ENCODE measurements around the gene GNB1.

DNA sequence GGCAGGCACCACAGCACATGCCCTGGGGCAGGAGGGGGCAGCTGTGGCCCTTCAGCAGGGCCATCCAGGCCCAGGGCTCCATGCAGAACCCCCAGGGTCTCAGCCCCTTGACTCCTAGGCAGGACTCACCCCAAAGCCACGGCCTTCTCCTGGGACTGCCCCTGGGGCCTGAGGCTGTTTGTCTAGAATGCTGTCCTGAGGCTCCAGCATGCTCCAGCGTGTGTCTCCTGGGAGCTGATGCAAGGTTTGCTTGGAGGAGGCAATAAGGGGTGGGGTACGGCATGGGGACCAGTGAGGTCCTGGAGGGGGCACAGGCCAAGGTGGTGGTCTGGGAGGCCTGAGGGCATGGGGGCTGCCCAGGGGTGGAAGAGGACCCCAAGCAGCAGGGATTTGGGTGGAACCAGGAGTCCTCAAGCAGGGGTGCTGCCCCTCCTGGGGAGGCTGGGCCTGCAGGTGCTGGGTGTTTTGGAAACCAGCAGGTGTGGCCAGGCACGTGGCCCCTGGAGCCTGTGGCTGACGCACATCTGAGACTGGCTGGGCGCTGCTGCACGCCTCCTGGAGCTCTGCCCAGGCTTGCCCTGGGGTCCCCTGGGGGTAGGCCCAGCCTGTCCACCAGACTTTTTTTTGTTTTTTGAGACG lies 16.3 kb upstream of the GNB1 start:
- TF ChIP-seq REST (IDR thresholded peaks at IDR 0.05; ENCODE audit: low read depth) (no peak), EP300 (IDR thresholded peaks at IDR 0.05; ENCODE audit: borderline replicate concordance) (no peak), RAD21 (IDR thresholded peaks at IDR 0.05; ENCODE audit: low read depth) (no peak), EGR1 (IDR thresholded peaks at IDR 0.05) (no peak), NFIC (IDR thresholded peaks at IDR 0.05) (no peak), TCF12 (IDR thresholded peaks at IDR 0.05; ENCODE audit: low read depth) (no peak), YY1 (IDR thresholded peaks at IDR 0.05; ENCODE audit: low read depth) (no peak), CEBPB (IDR thresholded peaks at IDR 0.05) (no peak), ZBTB7A (IDR thresholded peaks at IDR 0.05; ENCODE audit: low read depth) (no peak), TAF1 (IDR thresholded peaks at IDR 0.05; ENCODE audit: low read depth) (no peak), TEAD4 (IDR thresholded peaks at IDR 0.05) (no peak), FOXM1 (IDR thresholded peaks at IDR 0.05; ENCODE audit: borderline replicate concordance, low read depth) (no peak)
- TF ChIP-seq, protein P1, sequence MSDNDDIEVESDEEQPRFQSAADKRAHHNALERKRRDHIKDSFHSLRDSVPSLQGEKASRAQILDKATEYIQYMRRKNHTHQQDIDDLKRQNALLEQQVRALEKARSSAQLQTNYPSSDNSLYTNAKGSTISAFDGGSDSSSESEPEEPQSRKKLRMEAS (IDR thresholded peaks at IDR 0.05) = no peak; the same call in 1 of the 2 replicates
- TF ChIP-seq, protein P2, sequence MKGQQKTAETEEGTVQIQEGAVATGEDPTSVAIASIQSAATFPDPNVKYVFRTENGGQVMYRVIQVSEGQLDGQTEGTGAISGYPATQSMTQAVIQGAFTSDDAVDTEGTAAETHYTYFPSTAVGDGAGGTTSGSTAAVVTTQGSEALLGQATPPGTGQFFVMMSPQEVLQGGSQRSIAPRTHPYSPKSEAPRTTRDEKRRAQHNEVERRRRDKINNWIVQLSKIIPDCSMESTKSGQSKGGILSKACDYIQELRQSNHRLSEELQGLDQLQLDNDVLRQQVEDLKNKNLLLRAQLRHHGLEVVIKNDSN (IDR thresholded peaks at IDR 0.05) = no peak; the same call in 1 of the 2 replicates
